GM19324 (cell line): Measurements from ENCODE around the gene CCL22.
A peak's percentile ranks its signal among the peaks of the same experiment; 100 is the strongest.
"Not testable (repeated sequence)": the region's sequence is repeated elsewhere in the genome, so short reads cannot be mapped to it uniquely, and the experiment has no call there.

ENCODE experiments used
- ATAC-seq: cut with Tn5 transposase; IDR thresholded peaks from one replicate; pipeline ENCODE4 v1.9.1; 2021; ENCODE audit warnings: mild to moderate bottlenecking, moderate library complexity; ENCODE audit not compliant: unreplicated experiment, low FRiP score

Gene CCL22

GRCh38 chr16:57374067-57374534 is 15.5 kb downstream of the CCL22 start:
- no peak for ATAC-seq

DNA sequence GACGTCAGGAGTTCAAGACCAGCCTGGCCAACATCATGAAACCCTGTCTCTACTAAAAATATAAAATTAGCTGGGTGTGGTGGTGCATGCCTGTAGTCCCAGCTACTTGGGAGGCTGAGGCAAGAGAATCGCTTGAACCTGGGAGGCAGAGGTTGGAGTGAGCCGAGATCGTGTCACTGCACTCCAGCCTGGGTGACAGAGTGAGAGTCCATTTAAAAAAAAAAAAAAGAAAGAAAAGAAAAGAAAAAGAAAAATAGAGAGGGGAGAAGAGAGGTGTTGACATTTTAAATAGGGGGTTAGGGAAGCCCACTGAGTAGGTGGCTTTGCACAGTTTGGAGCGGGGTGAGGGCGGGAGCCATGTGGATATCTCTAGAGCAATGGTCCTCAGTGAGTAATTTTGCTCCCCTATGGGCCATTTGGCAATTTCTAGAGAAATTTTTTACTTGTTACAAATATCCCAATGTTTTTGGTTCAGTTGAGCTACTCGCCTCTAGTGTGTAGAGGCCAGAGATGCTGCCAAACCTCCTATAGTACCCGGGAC is 16.4 kb downstream of the CCL22 start:
- not testable (repeated sequence) for ATAC-seq

- no peak for ATAC-seq
These were observed 17.8 kb downstream of the CCL22 start for GRCh38 chr16:57376313-57376818.

DNA sequence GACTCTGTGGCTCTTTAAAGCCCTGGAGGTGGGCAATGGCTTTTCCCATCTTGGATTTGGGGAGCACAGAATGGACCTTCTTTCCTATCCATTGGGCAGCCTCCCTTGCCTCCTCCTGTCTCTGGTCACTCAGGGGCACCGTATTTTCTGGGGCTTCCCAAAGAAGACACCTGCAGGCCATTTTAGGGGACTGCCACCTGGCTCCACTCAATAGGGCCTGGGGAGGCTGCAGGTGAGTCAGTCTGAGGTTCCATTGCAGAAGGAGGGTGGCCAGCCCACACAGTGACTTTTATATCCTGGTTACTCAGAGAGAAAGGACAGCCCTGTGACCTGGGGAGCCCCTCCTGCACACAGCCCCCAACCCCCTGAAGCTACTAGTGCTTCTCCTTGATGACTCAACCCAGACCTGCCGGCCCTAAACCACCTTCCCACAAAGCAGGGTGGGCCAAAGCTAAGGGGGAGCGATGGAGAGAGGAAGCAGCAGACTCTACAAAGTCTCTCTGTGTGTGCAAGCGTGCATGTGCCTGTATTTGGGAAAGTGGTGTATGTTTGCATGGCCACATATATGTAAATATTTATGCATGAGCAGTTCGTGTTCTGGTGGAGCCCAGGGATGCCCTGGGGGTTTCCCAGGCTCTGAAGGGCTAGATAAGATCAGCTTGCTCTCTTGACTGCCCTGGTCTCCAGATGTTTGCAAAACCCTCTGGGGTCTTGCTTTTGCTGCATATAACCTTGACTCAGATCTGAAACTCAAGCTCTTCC is 18.7 kb downstream of the CCL22 start:
- ATAC-seq = peak; percentile 50

DNA sequence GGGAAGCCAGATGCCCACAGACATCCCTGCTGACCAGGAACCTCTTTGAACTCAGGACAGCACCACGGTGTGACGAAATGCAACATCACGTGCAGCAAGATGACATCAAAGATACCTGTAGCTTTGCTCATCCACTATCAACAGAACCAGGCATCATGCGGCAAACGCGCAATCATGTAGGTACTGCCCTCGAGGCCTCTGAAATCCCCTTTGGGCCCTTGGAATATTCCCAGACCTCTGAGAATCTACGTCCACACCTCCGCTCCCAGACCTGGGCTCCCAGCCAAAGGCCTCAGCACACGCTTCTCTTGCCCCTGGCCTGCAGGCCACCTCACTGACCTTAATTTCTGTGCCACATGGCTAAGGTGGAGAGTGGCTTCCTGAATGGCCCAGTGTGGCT is 21.0 kb downstream of the CCL22 start:
- ATAC-seq = no peak

- no peak for ATAC-seq
These were observed 22.3 kb downstream of the CCL22 start for GRCh38 chr16:57380671-57381462.

DNA sequence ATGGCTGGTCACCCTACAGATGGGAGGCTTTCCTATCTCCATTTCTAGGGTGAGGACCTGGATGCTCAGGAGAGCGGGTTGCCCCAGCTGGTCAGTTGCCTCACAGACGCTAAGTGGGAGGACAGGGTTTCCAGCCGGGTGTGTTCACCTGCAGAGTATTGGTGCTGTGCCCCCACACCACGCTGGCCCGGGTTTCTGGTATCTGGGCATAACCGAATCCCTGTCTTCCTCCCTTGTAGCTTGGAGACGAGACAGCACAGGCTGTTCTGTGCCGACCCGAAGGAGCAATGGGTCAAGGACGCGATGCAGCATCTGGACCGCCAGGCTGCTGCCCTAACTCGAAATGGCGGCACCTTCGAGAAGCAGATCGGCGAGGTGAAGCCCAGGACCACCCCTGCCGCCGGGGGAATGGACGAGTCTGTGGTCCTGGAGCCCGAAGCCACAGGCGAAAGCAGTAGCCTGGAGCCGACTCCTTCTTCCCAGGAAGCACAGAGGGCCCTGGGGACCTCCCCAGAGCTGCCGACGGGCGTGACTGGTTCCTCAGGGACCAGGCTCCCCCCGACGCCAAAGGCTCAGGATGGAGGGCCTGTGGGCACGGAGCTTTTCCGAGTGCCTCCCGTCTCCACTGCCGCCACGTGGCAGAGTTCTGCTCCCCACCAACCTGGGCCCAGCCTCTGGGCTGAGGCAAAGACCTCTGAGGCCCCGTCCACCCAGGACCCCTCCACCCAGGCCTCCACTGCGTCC is 23.4 kb downstream of the CCL22 start:
- no peak for ATAC-seq

DNA sequence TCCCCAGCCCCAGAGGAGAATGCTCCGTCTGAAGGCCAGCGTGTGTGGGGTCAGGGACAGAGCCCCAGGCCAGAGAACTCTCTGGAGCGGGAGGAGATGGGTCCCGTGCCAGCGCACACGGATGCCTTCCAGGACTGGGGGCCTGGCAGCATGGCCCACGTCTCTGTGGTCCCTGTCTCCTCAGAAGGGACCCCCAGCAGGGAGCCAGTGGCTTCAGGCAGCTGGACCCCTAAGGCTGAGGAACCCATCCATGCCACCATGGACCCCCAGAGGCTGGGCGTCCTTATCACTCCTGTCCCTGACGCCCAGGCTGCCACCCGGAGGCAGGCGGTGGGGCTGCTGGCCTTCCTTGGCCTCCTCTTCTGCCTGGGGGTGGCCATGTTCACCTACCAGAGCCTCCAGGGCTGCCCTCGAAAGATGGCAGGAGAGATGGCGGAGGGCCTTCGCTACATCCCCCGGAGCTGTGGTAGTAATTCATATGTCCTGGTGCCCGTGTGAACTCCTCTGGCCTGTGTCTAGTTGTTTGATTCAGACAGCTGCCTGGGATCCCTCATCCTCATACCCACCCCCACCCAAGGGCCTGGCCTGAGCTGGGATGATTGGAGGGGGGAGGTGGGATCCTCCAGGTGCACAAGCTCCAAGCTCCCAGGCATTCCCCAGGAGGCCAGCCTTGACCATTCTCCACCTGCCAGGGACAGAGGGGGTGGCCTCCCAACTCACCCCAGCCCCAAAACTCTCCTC is 24.1 kb downstream of the CCL22 start:
- no peak for ATAC-seq

GRCh38 chr16:57383276-57384247 is 25.0 kb downstream of the CCL22 start:
- ATAC-seq = no peak

DNA sequence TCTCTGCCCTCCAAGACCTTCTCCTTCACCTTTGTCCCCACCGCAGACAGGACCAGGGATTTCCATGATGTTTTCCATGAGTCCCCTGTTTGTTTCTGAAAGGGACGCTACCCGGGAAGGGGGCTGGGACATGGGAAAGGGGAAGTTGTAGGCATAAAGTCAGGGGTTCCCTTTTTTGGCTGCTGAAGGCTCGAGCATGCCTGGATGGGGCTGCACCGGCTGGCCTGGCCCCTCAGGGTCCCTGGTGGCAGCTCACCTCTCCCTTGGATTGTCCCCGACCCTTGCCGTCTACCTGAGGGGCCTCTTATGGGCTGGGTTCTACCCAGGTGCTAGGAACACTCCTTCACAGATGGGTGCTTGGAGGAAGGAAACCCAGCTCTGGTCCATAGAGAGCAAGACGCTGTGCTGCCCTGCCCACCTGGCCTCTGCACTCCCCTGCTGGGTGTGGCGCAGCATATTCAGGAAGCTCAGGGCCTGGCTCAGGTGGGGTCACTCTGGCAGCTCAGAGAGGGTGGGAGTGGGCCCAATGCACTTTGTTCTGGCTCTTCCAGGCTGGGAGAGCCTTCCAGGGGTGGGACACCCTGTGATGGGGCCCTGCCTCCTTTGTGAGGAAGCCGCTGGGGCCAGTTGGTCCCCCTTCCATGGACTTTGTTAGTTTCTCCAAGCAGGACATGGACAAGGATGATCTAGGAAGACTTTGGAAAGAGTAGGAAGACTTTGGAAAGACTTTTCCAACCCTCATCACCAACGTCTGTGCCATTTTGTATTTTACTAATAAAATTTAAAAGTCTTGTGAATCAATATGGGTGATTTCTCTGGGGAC is 25.9 kb downstream of the CCL22 start:
- no peak for ATAC-seq

DNA sequence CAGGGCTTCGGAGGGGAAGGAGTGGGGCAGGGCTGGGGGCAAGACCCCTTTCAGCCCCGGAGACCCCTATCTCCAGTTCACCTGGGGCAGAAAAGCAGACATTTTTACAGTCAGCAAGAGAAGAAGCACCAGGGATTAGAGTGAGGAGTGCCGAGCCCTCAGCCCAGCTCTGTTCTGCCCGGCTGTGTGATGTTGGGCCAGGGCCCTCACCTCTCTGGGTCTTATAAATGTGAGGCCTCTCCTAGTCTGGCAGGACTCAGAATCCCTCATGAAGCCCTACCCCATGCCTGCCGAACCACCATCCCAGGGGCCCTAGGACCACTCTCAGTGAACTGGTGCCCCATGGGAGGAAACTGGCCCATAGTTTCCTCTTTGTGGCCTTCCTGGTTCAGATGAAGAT is 26.5 kb downstream of the CCL22 start:
- ATAC-seq = no peak

- no peak for ATAC-seq
These were observed 27.9 kb downstream of the CCL22 start for GRCh38 chr16:57386381-57386951.

DNA sequence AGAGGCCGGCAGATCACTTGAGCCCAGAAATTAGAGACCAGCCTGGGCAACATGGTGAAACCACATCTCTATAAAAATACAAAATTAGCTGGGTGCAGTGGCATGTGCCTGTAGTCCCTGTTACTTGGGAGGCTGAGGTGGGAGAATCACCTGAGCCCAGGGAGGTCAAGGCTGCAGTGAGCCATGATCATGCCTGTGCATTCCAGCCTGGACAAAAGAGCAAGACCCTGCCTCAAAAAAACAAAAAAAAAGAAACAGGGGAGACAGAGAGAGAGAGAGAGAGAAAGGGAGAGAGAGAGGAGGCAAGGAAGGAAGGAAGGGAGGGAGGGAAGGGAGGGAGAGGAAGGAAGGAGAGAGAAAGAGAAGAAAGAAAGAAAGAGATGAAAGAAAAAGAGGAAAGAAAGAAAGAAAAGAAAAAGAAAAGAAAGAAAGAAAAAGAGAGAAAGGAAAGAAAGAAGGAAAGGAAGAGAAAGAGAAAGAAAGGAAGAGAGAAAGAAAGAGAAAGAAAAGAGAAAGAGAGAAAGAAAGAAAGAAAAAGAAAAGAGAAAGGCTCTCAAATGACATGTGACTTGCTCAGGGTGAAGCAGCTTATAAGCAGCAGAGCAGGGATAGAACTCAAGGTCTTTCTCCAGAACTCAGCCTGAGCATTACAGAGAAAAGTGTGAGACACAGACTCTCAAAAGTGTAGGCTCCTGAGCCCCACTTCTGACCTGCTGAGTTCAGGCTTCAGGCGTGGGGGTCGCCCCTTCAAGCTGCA is 29.2 kb downstream of the CCL22 start:
- no peak for ATAC-seq

- ATAC-seq = no peak
These were observed 29.9 kb downstream of the CCL22 start for GRCh38 chr16:57388359-57389086.

DNA sequence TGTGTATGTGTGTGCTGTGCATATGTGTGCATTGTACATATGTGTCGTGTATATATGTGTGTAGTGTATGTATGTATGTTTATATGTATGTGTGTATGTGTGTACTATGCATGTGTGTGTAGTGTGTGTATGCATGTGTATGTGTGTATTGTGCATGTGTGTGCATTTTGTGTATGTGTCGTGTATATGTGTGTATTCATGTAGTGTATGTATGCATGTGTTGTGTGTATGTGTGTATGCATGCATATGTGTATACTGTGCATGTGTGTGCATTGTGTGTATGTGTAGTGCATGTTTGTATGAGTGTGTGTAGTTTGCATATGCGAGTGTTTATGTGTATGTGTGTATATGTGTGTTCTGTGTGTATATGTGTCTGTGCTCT is 30.5 kb downstream of the CCL22 start:
- ATAC-seq = no peak

DNA sequence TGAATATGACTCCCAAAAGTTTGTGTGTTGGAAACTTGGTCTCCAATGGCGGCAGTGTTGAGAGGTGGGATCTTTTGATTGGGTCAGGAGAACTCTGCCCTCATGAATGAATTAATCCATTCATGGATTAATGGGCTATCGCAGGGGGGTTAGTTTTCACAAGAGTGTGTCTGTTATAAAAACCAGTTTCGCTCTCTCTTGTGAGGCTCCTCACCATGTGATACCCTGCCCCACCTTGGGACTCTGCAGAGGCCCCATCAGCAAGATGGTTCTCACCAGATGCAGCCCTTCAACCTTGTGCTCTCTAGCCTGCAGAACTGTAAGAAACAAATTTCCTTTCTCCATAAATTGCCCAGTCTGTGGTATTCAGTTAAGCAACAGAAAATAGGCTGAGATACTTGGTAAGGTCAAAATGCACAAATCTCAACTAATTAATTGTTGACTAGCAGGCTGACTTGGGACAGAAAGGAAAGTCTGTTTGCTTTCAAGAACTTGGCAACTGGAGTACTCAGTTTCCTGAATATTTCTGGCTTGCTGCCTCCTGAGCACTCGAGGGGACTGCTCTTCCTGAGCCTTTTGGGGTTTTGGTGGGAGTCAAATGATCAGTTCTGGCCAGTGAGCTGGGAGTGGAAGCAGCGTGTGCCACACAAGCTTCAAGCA is 32.2 kb downstream of the CCL22 start:
- no peak for ATAC-seq
